ENCODE data around the gene EXOC2. TPM values are rescaled to one million over a fixed set of nuclear protein-coding genes. Genes with fewer than 3 reads are reported as not detected.

The EXOC2 gene
- total RNA-seq, 1 experiment from 2014 or later, result 24.5 TPM

- Histone ChIP-seq H3K27ac (ENCODE audit: low read depth, low read length) (no peak overlapping the region), H3K79me2 (ENCODE audit: insufficient read depth, low read length) (no peaks in the 10 kb centered on the region), H2AFZ (ENCODE audit: low read depth, low read length, poor library complexity, severe bottlenecking) (no peak overlapping the region), H3K4me2 (ENCODE audit: low read length) (no peak overlapping the region), H3K9ac (ENCODE audit: low read length) (no peak overlapping the region), H3K9me3 (ENCODE audit: control insufficient read depth in 1 of 2, insufficient read depth in 1 of 2, low read depth in 1 of 2, low read length in 2 of 2) (no peaks in the 10 kb centered on the region), H3K9me2 (ENCODE audit: insufficient read depth) (no peaks in the 10 kb centered on the region), H3K4me1 (ENCODE audit: control insufficient read depth in 1 of 2, insufficient read depth in 2 of 2, low read length in 2 of 2) (no peaks in the 10 kb centered on the region), H3K36me3 (ENCODE audit: control insufficient read depth in 1 of 2, insufficient read depth in 2 of 2, low read length in 2 of 2) (peaks cover 0 to 2% of the 10 kb centered on the region in 2 experiments; a peak in 1 of 4 replicates), H4K20me1 (ENCODE audit: insufficient read depth) (no peaks in the 10 kb centered on the region), H3K27me3 (ENCODE audit: insufficient read depth, low read length) (no peaks in the 10 kb centered on the region), H3K4me3 (replicated peaks in 1 of 2; ENCODE audit: low read depth in 1 of 2, low read length in 2 of 2) (no peak overlapping the region)
- RAD21 ChIA-PET (ENCODE audit: low non-redundant PET in 1 of 2, low total read pairs in 2 of 2, uncharacterized antibody in 2 of 2, unreplicated experiment in 2 of 2), result no interaction called here
- DNase-seq (ENCODE audit: low read depth, low spot score), result no peak
- intact Hi-C loops (cut with micrococcal nuclease), result no loop called here
- TF ChIP-seq MAX (IDR thresholded peaks at IDR 0.05), result no peak
- TF ChIP-seq FOSL1 (IDR thresholded peaks at IDR 0.05; ENCODE audit: low read depth), result no peak
- TF ChIP-seq CTCF (IDR thresholded peaks at IDR 0.05 in 2 of 3, conservative IDR thresholded peaks at IDR 0.05 in 1 of 3; ENCODE audit: borderline replicate concordance in 1 of 3, insufficient read depth in 1 of 3, low read depth in 2 of 3, low read length in 2 of 3), result no peak
- TF ChIP-seq EZH2phosphoT487 (IDR thresholded peaks at IDR 0.05; ENCODE audit: borderline replicate concordance), result no peak
- no peak for TF ChIP-seq EGR1 (IDR thresholded peaks at IDR 0.05; ENCODE audit: low read depth)
- no peak for TF ChIP-seq SIN3A (IDR thresholded peaks at IDR 0.05; ENCODE audit: low read depth)
- no peak for TF ChIP-seq YY1 (IDR thresholded peaks at IDR 0.05; ENCODE audit: extremely low read depth, insufficient replicate concordance, low read depth, low read length)
- TF ChIP-seq REST (IDR thresholded peaks at IDR 0.05; ENCODE audit: low read depth), result no peak
- POLR2A ChIA-PET, result no interaction called here
- no peak for ATAC-seq
- CTCF ChIA-PET, result no interaction called here
- BruUV-seq (replicated peaks), result no TSS peak
Observed at GRCh38 chr6:611928-612327, 81.0 kb downstream of the EXOC2 start.

Data from HCT116 (cell line).